ENCODE measurements around the gene TARP.
"Not testable (repeated sequence)": the region's sequence is repeated elsewhere in the genome, so short reads cannot be mapped to it uniquely, and the experiment has no call there.

DNA sequence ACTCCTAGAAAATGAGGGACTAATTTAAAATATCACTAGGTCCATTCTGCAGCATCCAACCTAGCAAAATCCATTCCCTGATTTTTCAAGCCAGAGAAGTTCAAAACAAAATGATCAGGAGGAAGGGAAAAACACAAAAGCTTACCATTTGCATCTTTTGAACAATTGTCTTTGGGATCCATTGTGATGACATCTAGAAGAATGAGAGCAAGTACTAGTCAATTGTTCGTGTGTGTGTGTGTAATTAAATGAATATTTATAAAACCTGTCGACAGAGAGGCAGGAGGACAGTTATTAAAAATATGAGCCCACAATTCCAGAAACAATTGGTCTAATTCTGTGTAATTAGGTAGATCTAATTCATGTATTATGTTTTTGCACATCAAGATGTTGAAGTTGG is 11.4 kb downstream of the TARP start:
- not testable (repeated sequence) for TF ChIP-seq POLR2A (IDR thresholded peaks at IDR 0.05; ENCODE audit: low read depth, low read length); RFX5 (IDR thresholded peaks at IDR 0.05; ENCODE audit: low read depth, low read length); SMC3 (IDR thresholded peaks at IDR 0.05; ENCODE audit: low read depth, low read length); MAFK (IDR thresholded peaks at IDR 0.05; ENCODE audit: low read depth, low read length); MAZ (IDR thresholded peaks at IDR 0.05; ENCODE audit: borderline replicate concordance, low read depth, low read length); CHD1 (IDR thresholded peaks at IDR 0.05; ENCODE audit: low read depth, low read length); BHLHE40 (IDR thresholded peaks at IDR 0.05; ENCODE audit: low read depth, low read length); MXI1 (IDR thresholded peaks at IDR 0.05; ENCODE audit: borderline replicate concordance, low read depth, low read length); RCOR1 (IDR thresholded peaks at IDR 0.05; ENCODE audit: insufficient replicate concordance, low read length); RAD21 (IDR thresholded peaks at IDR 0.05; ENCODE audit: low read length); CEBPB (IDR thresholded peaks at IDR 0.05; ENCODE audit: low read depth, low read length)
- TF ChIP-seq, protein P1, sequence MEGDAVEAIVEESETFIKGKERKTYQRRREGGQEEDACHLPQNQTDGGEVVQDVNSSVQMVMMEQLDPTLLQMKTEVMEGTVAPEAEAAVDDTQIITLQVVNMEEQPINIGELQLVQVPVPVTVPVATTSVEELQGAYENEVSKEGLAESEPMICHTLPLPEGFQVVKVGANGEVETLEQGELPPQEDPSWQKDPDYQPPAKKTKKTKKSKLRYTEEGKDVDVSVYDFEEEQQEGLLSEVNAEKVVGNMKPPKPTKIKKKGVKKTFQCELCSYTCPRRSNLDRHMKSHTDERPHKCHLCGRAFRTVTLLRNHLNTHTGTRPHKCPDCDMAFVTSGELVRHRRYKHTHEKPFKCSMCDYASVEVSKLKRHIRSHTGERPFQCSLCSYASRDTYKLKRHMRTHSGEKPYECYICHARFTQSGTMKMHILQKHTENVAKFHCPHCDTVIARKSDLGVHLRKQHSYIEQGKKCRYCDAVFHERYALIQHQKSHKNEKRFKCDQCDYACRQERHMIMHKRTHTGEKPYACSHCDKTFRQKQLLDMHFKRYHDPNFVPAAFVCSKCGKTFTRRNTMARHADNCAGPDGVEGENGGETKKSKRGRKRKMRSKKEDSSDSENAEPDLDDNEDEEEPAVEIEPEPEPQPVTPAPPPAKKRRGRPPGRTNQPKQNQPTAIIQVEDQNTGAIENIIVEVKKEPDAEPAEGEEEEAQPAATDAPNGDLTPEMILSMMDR (conservative IDR thresholded peaks at IDR 0.05; ENCODE audit: low read depth, low read length) = not testable (repeated sequence)
- TF ChIP-seq, protein P2, sequence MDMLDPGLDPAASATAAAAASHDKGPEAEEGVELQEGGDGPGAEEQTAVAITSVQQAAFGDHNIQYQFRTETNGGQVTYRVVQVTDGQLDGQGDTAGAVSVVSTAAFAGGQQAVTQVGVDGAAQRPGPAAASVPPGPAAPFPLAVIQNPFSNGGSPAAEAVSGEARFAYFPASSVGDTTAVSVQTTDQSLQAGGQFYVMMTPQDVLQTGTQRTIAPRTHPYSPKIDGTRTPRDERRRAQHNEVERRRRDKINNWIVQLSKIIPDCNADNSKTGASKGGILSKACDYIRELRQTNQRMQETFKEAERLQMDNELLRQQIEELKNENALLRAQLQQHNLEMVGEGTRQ (IDR thresholded peaks at IDR 0.05; ENCODE audit: low read depth, low read length) = not testable (repeated sequence)
- TF ChIP-seq, protein P3, sequence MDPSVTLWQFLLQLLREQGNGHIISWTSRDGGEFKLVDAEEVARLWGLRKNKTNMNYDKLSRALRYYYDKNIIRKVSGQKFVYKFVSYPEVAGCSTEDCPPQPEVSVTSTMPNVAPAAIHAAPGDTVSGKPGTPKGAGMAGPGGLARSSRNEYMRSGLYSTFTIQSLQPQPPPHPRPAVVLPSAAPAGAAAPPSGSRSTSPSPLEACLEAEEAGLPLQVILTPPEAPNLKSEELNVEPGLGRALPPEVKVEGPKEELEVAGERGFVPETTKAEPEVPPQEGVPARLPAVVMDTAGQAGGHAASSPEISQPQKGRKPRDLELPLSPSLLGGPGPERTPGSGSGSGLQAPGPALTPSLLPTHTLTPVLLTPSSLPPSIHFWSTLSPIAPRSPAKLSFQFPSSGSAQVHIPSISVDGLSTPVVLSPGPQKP (IDR thresholded peaks at IDR 0.05; ENCODE audit: borderline replicate concordance, low read depth, low read length) = not testable (repeated sequence)
